ENCODE results near the gene OLIG3. TPM values are rescaled to one million over a fixed set of nuclear protein-coding genes. Genes with fewer than 3 reads are reported as not detected.

Gene OLIG3
- total RNA-seq, 1 donor from 2014 or later, result 0.14 TPM

DNA sequence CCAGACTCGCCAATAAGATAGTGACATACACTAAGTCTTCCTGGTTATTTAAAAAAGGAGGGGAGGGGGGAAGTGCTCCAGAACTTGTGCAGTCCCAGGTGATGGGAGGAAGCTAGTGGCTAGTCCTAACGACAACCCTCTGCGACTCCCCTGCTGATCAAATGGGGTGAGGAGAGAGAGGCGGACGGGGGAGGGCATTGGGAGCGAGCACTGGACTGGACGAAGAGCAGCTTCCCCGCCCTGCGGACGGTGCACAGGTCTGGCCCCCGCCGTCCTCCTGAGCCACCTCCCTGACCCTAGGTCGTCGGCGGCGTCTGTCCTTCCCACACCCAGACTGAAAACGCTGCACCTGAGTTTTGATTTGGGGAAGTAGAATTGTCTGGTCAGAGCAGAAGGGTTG, 2.2 kb upstream of the OLIG3 start:
- Histone ChIP-seq H4K20me1 (ENCODE audit: insufficient read depth, low read length) (peaks cover 10% of the 10 kb centered on the region), H3K4me3 (ENCODE audit: insufficient read depth, low read depth, low read length) (no peak overlapping the region), H3K36me3 (ENCODE audit: insufficient read depth, low read length) (no peaks in the 10 kb centered on the region), H3K27ac (ENCODE audit: low read depth, low read length) (no peak overlapping the region), H3K4me1 (ENCODE audit: insufficient read depth, low read length) (no peaks in the 10 kb centered on the region), H3K27me3 (ENCODE audit: insufficient read depth, low read length) (peaks cover 88% of the 10 kb centered on the region), H3K4me2 (ENCODE audit: low read length) (no peak overlapping the region), H3K9me3 (ENCODE audit: insufficient read depth, low read depth, low read length) (peaks cover 3% of the 10 kb centered on the region), H3K79me2 (ENCODE audit: insufficient read depth, low read length) (no peaks in the 10 kb centered on the region), H2AFZ (ENCODE audit: low read depth, low read length) (no peak overlapping the region), H3K9ac (ENCODE audit: low read length) (no peak overlapping the region)
- FAIRE-seq (no peak), DNase-seq (ENCODE audit: low read depth) (no peak)
- H3K4me3 Mint-ChIP-seq (ENCODE audit: unreplicated experiment), result no peak overlapping the region
- H3K36me3 Mint-ChIP-seq (ENCODE audit: low read depth, unreplicated experiment), result peaks cover 2% of the 10 kb centered on the region
- H3K4me1 Mint-ChIP-seq (ENCODE audit: low read depth, unreplicated experiment), result peaks cover 4% of the 10 kb centered on the region
- TF ChIP-seq, protein P1, sequence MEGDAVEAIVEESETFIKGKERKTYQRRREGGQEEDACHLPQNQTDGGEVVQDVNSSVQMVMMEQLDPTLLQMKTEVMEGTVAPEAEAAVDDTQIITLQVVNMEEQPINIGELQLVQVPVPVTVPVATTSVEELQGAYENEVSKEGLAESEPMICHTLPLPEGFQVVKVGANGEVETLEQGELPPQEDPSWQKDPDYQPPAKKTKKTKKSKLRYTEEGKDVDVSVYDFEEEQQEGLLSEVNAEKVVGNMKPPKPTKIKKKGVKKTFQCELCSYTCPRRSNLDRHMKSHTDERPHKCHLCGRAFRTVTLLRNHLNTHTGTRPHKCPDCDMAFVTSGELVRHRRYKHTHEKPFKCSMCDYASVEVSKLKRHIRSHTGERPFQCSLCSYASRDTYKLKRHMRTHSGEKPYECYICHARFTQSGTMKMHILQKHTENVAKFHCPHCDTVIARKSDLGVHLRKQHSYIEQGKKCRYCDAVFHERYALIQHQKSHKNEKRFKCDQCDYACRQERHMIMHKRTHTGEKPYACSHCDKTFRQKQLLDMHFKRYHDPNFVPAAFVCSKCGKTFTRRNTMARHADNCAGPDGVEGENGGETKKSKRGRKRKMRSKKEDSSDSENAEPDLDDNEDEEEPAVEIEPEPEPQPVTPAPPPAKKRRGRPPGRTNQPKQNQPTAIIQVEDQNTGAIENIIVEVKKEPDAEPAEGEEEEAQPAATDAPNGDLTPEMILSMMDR (IDR thresholded peaks at IDR 0.05; ENCODE audit: insufficient read depth, low read depth, low read length), result no peak
- no peak for TF ChIP-seq EZH2 (IDR thresholded peaks at IDR 0.05; ENCODE audit: insufficient read depth, low read length)
- H3K27me3 Mint-ChIP-seq (ENCODE audit: low read depth, unreplicated experiment), result peaks cover 79% of the 10 kb centered on the region
- H3K27ac Mint-ChIP-seq (ENCODE audit: unreplicated experiment), result no peak overlapping the region
- peaks cover 21% of the 10 kb centered on the region for H3K9me3 Mint-ChIP-seq (ENCODE audit: unreplicated experiment)

DNA sequence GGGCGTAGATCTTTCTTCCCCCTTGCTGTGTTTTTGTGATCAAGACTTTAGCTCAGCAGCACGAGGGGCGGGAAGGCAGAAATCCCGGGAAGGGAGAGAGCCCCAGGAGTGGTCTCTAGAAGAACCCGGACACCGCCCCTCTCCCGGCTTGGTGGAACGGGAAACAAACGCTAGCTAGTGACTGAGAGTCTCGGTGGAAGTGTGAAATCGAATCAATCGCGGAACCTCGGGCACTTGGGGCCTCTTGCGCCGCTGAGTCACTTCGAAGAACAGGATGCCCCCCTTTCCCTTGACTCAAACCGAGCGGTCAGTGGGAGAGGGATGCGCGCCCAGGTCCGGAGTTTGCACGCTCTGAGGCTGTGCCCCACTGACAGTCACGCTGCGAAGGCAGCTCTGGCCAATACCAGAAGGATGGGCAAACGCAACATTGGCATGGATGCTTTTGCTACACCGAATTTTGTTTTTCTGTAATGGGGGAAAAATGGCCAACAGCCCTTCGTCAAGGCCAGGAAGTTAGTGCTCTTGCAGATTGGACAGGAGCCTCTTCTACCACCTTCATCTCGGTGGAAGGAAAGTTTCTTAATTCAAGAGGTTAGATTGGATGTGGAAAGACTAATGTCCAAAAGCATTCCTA, 1.6 kb upstream of the OLIG3 start:
- Histone ChIP-seq H3K79me2 (ENCODE audit: insufficient read depth, low read length) (no peaks in the 10 kb centered on the region), H2AFZ (ENCODE audit: low read depth, low read length) (no peak overlapping the region), H3K36me3 (ENCODE audit: insufficient read depth, low read length) (no peaks in the 10 kb centered on the region), H3K9me3 (ENCODE audit: insufficient read depth, low read depth, low read length) (peaks cover 3% of the 10 kb centered on the region), H3K4me2 (ENCODE audit: low read length) (peak overlapping the region; percentile 22), H3K4me3 (ENCODE audit: insufficient read depth, low read depth, low read length) (no peak overlapping the region), H3K4me1 (ENCODE audit: insufficient read depth, low read length) (no peaks in the 10 kb centered on the region), H3K9ac (ENCODE audit: low read length) (no peak overlapping the region), H3K27me3 (ENCODE audit: insufficient read depth, low read length) (peaks cover 88% of the 10 kb centered on the region), H3K27ac (ENCODE audit: low read depth, low read length) (no peak overlapping the region), H4K20me1 (ENCODE audit: insufficient read depth, low read length) (peaks cover 10% of the 10 kb centered on the region)
- DNase-seq (ENCODE audit: low read depth), result no peak
- no peak overlapping the region for H3K4me3 Mint-ChIP-seq (ENCODE audit: unreplicated experiment)
- no peak overlapping the region for H3K27ac Mint-ChIP-seq (ENCODE audit: unreplicated experiment)
- peaks cover 79% of the 10 kb centered on the region for H3K27me3 Mint-ChIP-seq (ENCODE audit: low read depth, unreplicated experiment)
- peaks cover 4% of the 10 kb centered on the region for H3K4me1 Mint-ChIP-seq (ENCODE audit: low read depth, unreplicated experiment)
- no peak for FAIRE-seq
- TF ChIP-seq, protein P1 (IDR thresholded peaks at IDR 0.05; ENCODE audit: insufficient read depth, low read depth, low read length), result no peak
- peak; percentile 86 for TF ChIP-seq EZH2 (IDR thresholded peaks at IDR 0.05; ENCODE audit: insufficient read depth, low read length)
- H3K9me3 Mint-ChIP-seq (ENCODE audit: unreplicated experiment), result peaks cover 21% of the 10 kb centered on the region
- H3K36me3 Mint-ChIP-seq (ENCODE audit: low read depth, unreplicated experiment), result peaks cover 2% of the 10 kb centered on the region

DNA sequence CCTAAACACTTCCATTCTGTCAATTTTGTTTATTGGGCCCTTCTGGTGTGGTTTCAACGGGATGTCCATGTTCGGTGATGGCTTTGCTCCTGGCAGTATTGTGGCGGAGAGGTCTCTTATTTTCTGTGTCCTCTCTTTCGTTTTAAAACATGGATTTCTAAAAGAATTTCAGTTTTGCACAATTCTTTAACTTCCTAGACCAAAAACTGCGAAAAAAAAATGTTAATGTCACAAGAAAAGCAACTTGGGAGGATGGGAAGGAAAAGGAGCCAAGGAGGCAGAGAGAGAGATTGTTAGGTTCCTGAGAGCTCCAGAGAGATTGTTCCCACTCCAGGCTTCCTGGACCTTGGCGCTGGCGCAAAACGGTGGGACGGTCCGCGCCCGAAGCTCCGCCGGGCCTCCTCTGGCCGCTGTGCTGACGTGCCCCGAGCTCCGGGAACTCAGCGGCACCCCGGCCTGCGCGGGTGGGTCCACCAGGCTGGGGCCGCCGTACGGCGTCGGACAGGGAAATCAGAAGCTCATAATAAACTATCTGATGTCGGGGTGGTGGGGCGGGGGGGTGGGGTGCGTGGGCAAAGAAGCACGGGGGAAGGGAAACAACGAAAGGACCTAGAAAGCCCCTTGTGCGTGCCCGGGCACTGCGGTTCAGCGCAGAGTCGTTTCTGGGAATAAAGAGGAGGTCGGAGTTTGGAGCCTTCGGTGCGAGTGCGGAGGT, 951 bp upstream of the OLIG3 start:
- H3K9me3 ChIP-seq (ENCODE audit: insufficient read depth, low read depth, low read length), result peaks cover 3% of the 10 kb centered on the region
- no peaks in the 10 kb centered on the region for H3K79me2 ChIP-seq (ENCODE audit: insufficient read depth, low read length)
- peak overlapping the region; percentile 22 for H3K4me2 ChIP-seq (ENCODE audit: low read length)
- Mint-ChIP-seq H3K36me3 (ENCODE audit: low read depth, unreplicated experiment) (peaks cover 2% of the 10 kb centered on the region), H3K4me3 (ENCODE audit: unreplicated experiment) (no peak overlapping the region), H3K27ac (ENCODE audit: unreplicated experiment) (peak overlapping the region; percentile 93), H3K9me3 (ENCODE audit: unreplicated experiment) (peaks cover 21% of the 10 kb centered on the region), H3K27me3 (ENCODE audit: low read depth, unreplicated experiment) (peaks cover 85% of the 10 kb centered on the region), H3K4me1 (ENCODE audit: low read depth, unreplicated experiment) (peaks cover 4% of the 10 kb centered on the region)
- no peak for FAIRE-seq
- H4K20me1 ChIP-seq (ENCODE audit: insufficient read depth, low read length), result peaks cover 10% of the 10 kb centered on the region
- no peak overlapping the region for H3K27ac ChIP-seq (ENCODE audit: low read depth, low read length)
- H3K4me3 ChIP-seq (ENCODE audit: insufficient read depth, low read depth, low read length), result no peak overlapping the region
- H3K9ac ChIP-seq (ENCODE audit: low read length), result no peak overlapping the region
- TF ChIP-seq, protein P1 (IDR thresholded peaks at IDR 0.05; ENCODE audit: insufficient read depth, low read depth, low read length), result no peak
- no peak for TF ChIP-seq EZH2 (IDR thresholded peaks at IDR 0.05; ENCODE audit: insufficient read depth, low read length)
- peaks cover 91% of the 10 kb centered on the region for H3K27me3 ChIP-seq (ENCODE audit: insufficient read depth, low read length)
- no peak overlapping the region for H2AFZ ChIP-seq (ENCODE audit: low read depth, low read length)
- DNase-seq (ENCODE audit: low read depth), result no peak
- no peaks in the 10 kb centered on the region for H3K36me3 ChIP-seq (ENCODE audit: insufficient read depth, low read length)
- H3K4me1 ChIP-seq (ENCODE audit: insufficient read depth, low read length), result no peaks in the 10 kb centered on the region

Measured in astrocyte (in vitro differentiated cells and primary cell).